Stomach (tissue), 9 donors: ENCODE data around the gene SSBP3. TPM values are rescaled to one million over a fixed set of nuclear protein-coding genes. Genes with fewer than 3 reads are reported as not detected.

Experiments
- DNase-seq, 2 donors: peaks; one replicate each; pipeline versions ENCODE4 v3.0.0 to v3.0.0-alpha.2; 2013 to 2019
- H3K27ac ChIP-seq, 5 donors: fragments of 200-600 bp in 4 of 5; sonication (generic) in 4 of 5; one replicate each; pipeline ENCODE4 v1.5.1; 2013 to 2019; ENCODE audit warnings: mild to moderate bottlenecking in 1 of 5, moderate library complexity in 1 of 5
- H3K27me3 ChIP-seq, 3 donors: fragments of 200-600 bp; sonication (generic); one replicate each; pipeline ENCODE4 v1.5.1; 2017 to 2019; ENCODE audit warnings: mixed run types in 1 of 3
- H3K36me3 ChIP-seq, 4 donors: fragments of 200-600 bp; sonication (generic); 1 replicate in 3 of 4; 2 replicates in 1 of 4; pipeline ENCODE4 v1.5.1; 2016 to 2019
- H3K4me1 ChIP-seq, 4 donors: fragments of 200-600 bp; sonication (generic); one replicate each; pipeline ENCODE4 v1.5.1; 2016 to 2019
- H3K4me3 ChIP-seq, 4 donors: fragments of 200-600 bp; sonication (generic) in 3 of 4; one replicate each; pipeline ENCODE4 v1.5.1; 2016 to 2019; ENCODE audit warnings: mild to moderate bottlenecking in 1 of 4
- H3K9me3 ChIP-seq, 4 donors: fragments of 200-600 bp; sonication (generic); one replicate each; pipeline ENCODE4 v1.5.1; 2016 to 2019
- CTCF ChIP-seq, 7 experiments: fragments of 450-650 bp in 4 of 7; fragments of 200-600 bp in 3 of 7; sonication (generic) in 3 of 7; IDR thresholded peaks; one replicate each; pipeline ENCODE4 v1.5.1; 2016 to 2019; ENCODE audit warnings: antibody characterized with exemption in 7 of 7, control low read depth in 2 of 7, mild to moderate bottlenecking in 1 of 7
- EP300 ChIP-seq: sonication (generic); formaldehyde crosslinking; IDR thresholded peaks from one replicate; pipeline ENCODE4 v1.6.1; 2017; ENCODE audit warnings: antibody characterized with exemption
- POLR2A ChIP-seq, 4 donors: fragments of 450-650 bp; IDR thresholded peaks; one replicate each; pipeline ENCODE4 v1.6.1; 2016; ENCODE audit warnings: antibody characterized with exemption in 4 of 4, control low read depth in 2 of 4, mild to moderate bottlenecking in 1 of 4, moderate library complexity in 1 of 4
- POLR2AphosphoS5 ChIP-seq, 3 donors: sonication (generic); formaldehyde crosslinking; IDR thresholded peaks; one replicate each; pipeline ENCODE4 v1.6.1; 2016; ENCODE audit warnings: antibody characterized with exemption in 3 of 3
- WGBS, 5 donors: extraction: QIAGEN DNeasy Blood & Tissue Kit in 3 of 5; methylation state at CpG; one replicate each; pipeline versions ENCODE4 v1.1.5 to v1.1.7; 2013 to 2018; 5-methylcytosine and 5-hydroxymethylcytosine counted together
- intact Hi-C: fragments of 100-400 bp; cut with DNase I; formaldehyde crosslinking; loops from one replicate; pipeline ENCODE4 v1.15.1; 2023; ENCODE audit warnings: low total_unique reads
- polyA plus RNA-seq, 3 donors: library from polyadenylated mRNA; stranded (reverse); fragments of 200-250 nt; gene quantifications; one replicate each; pipeline ENCODE4 v1.2.3, GENCODE V29; 2013
- total RNA-seq, 5 donors: library from RNA; depleted of rRNA; stranded (reverse); fragments of >200 nt; gene quantifications; one replicate each; pipeline versions ENCODE4 v1.1.0 to v1.2.3, GENCODE V29; 2014 to 2016
- donor health status: healthy with polysubstance abuse.
- donor health status: Bipolar disorder and iron deficiency.
- donor health status: healthy.

SSBP3 gene
- total and polyA plus RNA-seq, 8 donors: 4.3 to 100 (median 38.1) TPM

DNA sequence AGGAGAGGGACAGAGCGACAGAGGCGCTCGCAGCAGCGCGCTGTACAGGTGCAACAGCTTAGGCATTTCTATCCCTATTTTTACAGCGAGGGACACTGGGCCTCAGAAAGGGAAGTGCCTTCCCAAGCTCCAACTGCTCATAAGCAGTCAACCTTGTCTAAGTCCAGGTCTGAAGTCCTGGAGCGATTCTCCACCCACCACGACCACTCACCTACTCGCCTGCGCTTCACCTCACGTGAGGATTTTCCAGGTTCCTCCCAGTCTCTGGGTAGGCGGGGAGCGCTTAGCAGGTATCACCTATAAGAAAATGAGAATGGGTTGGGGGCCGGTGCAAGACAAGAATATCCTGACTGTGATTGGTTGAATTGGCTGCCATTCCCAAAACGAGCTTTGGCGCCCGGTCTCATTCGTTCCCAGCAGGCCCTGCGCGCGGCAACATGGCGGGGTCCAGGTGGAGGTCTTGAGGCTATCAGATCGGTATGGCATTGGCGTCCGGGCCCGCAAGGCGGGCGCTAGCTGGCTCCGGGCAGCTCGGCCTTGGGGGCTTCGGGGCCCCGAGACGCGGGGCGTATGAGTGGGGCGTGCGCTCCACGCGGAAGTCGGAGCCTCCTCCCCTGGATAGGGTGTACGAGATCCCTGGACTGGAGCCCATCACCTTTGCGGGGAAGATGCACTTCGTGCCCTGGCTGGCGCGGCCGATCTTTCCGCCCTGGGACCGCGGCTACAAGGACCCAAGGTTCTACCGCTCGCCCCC is 206.3 kb downstream of the SSBP3 start, which contains the start of the genes CYB5RL and MRPL37:
Gene CYB5RL, minus strand, starts transcription at position 266 of the 754 bp plus-strand sequence. CDS start 4,414 bp downstream, outside the sequence.
Gene MRPL37, plus strand, starts transcription at position 403 of the 754 bp plus-strand sequence. Its CDS starts 77 bp downstream, at position 480.
- peak; percentile 94 to 98 for DNase-seq
- 0 to 1% (median 1%) methylated on average over 23 to 51 of the region's 51 CpGs for WGBS, 5 donors
- Histone ChIP-seq H3K9me3 (no peaks in the 10 kb centered on the region), H3K36me3 (peaks cover 10 to 34% (median 29%) of the 10 kb centered on the region in 4 donors), H3K4me3 (peak within 1 kb of the TSS; percentile 77 to 100 (median 96)), H3K27ac (peak within 1 kb of the TSS; percentile 70 to 90 (median 83)), H3K27me3 (no peaks in the 10 kb centered on the region), H3K4me1 (peaks cover 14 to 45% (median 31%) of the 10 kb centered on the region in 4 donors)
- intact Hi-C loops: no loop called here
- peak in 2 of 3 donors; percentile 79 to 80 for TF ChIP-seq POLR2AphosphoS5 (IDR thresholded peaks at IDR 0.05)
- TF ChIP-seq CTCF (IDR thresholded peaks at IDR 0.05): no peak
- TF ChIP-seq POLR2A (IDR thresholded peaks at IDR 0.05): peak in 1 of 4 donors; percentile 7

- Histone ChIP-seq H3K27ac (peak overlapping the region; percentile 70 to 90 (median 83)), H3K27me3 (no peaks in the 10 kb centered on the region), H3K4me3 (peak overlapping the region; percentile 77 to 100 (median 96)), H3K36me3 (peaks cover 8 to 34% (median 29%) of the 10 kb centered on the region in 4 donors), H3K4me1 (peaks cover 14 to 44% (median 31%) of the 10 kb centered on the region in 4 donors), H3K9me3 (no peaks in the 10 kb centered on the region)
- DNase-seq: no peak
- no peak for TF ChIP-seq POLR2AphosphoS5 (IDR thresholded peaks at IDR 0.05)
- TF ChIP-seq POLR2A (IDR thresholded peaks at IDR 0.05): no peak
- TF ChIP-seq EP300: no peak
- TF ChIP-seq CTCF (IDR thresholded peaks at IDR 0.05): no peak
- WGBS, 5 donors: 7 to 11% (median 9%) methylated on average over 17 of the region's 17 CpGs
- intact Hi-C loops: no loop called here
Observed at GRCh38 chr1:54199151-54199764, 206.9 kb downstream of the SSBP3 start.

DNA sequence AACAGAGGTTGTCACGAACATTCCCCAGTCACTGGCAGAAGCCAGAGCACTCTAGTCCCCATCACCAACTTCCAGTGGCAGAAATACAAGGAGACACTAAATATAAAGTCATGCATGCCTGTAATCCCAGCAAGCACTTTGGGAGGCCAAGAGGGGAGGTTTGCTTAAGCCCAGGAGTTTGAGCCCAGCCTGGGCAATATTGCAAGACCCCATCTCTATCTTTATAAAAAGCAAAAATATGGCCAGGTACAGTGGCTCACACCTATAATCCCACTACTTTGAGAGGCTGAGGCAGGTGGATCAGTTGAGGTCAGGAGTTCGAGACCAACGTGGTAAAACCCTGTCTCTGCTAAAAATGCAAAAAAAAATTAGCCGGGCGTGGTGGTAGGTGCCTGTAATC is 212.7 kb downstream of the SSBP3 start:
- no peak for DNase-seq
- Histone ChIP-seq H3K27ac (no peak overlapping the region), H3K9me3 (no peaks in the 10 kb centered on the region), H3K27me3 (no peaks in the 10 kb centered on the region), H3K36me3 (peaks cover 17 to 77% (median 76%) of the 10 kb centered on the region in 4 donors), H3K4me3 (no peak overlapping the region), H3K4me1 (no peaks in the 10 kb centered on the region)
- intact Hi-C loops: no loop called here
- TF ChIP-seq EP300: no peak
- TF ChIP-seq POLR2A (IDR thresholded peaks at IDR 0.05): no peak
- no peak for TF ChIP-seq POLR2AphosphoS5 (IDR thresholded peaks at IDR 0.05)
- no peak for TF ChIP-seq CTCF (IDR thresholded peaks at IDR 0.05)
- 91 to 94% (median 92%) methylated on average over 5 of the region's 5 CpGs for WGBS, 5 donors

DNA sequence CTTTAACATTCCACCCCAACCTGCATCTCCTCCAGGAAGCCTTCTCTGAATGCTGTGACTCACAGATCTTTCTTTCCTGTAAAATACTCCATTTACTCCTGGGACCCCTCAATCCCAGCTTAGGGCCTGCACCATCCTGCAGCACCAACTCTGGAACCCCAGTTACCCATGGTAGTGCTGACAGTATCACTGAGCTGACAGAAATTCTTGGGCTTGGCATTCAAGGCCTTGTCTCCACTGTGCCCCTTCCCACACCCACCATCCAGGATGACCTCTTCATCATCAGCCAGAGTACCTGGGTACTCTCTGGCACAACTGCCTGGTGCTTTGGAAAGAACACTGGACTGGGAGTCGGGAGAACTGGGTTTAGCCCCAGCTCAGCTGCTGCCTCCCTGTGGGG is 214.7 kb downstream of the SSBP3 start:
- Histone ChIP-seq H3K4me1 (no peaks in the 10 kb centered on the region), H3K9me3 (no peaks in the 10 kb centered on the region), H3K36me3 (peaks cover 17 to 95% (median 94%) of the 10 kb centered on the region in 4 donors), H3K27ac (no peak overlapping the region), H3K4me3 (no peak overlapping the region), H3K27me3 (no peaks in the 10 kb centered on the region)
- DNase-seq: no peak
- 0 to 100% (median 100%) methylated on average over 1 of the region's 1 CpG for WGBS, 5 donors
- TF ChIP-seq EP300: no peak
- TF ChIP-seq POLR2AphosphoS5 (IDR thresholded peaks at IDR 0.05): no peak
- TF ChIP-seq CTCF (IDR thresholded peaks at IDR 0.05): no peak
- no peak for TF ChIP-seq POLR2A (IDR thresholded peaks at IDR 0.05)
- intact Hi-C loops: no loop called here
